Esophagus mucosa (tissue), 1 donor: Measurements from ENCODE around the gene ITPKB. TPM values are rescaled to one million over a fixed set of nuclear protein-coding genes. Genes with fewer than 3 reads are reported as not detected.
A peak's percentile ranks its signal among the peaks of the same experiment; 100 is the strongest.
"Not testable (repeated sequence)": the region's sequence is repeated elsewhere in the genome, so short reads cannot be mapped to it uniquely, and the experiment has no call there.

ENCODE experiments used
- ATAC-seq: fragments of 200-7000 bp; cut with Tn5 transposase; one replicate; pipeline ENCODE4 v1.9.1; 2020
- total RNA-seq: library from RNA; stranded (reverse); gene quantifications from one replicate; pipeline ENCODE4 v1.2.4, GENCODE V29; 2023
- donor health status: DM: yes; HTN: yes; CAD: no.

Gene ITPKB
- total RNA-seq, 1 donor from 2014 or later = 10.9 TPM

- no peak for ATAC-seq
Observed at GRCh38 chr1:226634611-226635246, 104.4 kb downstream of the ITPKB start.

GRCh38 chr1:226634166-226634588, 104.9 kb downstream of the ITPKB start:
- peak; percentile 74 for ATAC-seq

- ATAC-seq = no peak
Observed at GRCh38 chr1:226633541-226634165, 105.4 kb downstream of the ITPKB start.

DNA sequence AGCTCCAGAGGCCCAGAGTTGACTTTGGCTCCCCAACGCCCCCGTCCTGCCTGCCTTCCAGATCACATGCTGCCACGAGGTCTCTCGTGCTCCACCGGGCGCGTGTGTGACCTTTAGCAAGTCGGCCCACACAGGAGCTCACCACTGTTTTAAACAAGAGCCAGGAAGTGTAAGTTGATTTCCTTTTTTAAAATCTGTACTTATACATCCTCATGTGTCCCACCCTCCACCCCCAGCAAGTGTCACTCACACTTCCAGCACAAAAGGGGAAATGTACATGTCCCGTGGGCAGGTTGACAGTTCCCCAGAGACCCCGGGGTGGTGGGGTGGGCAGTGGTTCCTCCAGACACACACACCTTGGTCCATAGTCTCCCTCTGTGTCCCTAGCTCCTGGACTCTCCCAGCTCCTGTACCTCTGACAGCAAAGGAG, 106.1 kb downstream of the ITPKB start:
- ATAC-seq = peak; percentile 10

- ATAC-seq = no peak
Observed at GRCh38 chr1:226632169-226632879, 106.8 kb downstream of the ITPKB start.

GRCh38 chr1:226631229-226632000, 107.7 kb downstream of the ITPKB start:
- ATAC-seq = no peak

- no peak for ATAC-seq
Observed at GRCh38 chr1:226630592-226630991, 108.5 kb downstream of the ITPKB start.

- no peak for ATAC-seq
Observed at GRCh38 chr1:226629896-226630550, 109.1 kb downstream of the ITPKB start.

GRCh38 chr1:226629210-226629895, 109.7 kb downstream of the ITPKB start:
- no peak for ATAC-seq

GRCh38 chr1:226628612-226629155, 110.4 kb downstream of the ITPKB start:
- ATAC-seq = no peak

DNA sequence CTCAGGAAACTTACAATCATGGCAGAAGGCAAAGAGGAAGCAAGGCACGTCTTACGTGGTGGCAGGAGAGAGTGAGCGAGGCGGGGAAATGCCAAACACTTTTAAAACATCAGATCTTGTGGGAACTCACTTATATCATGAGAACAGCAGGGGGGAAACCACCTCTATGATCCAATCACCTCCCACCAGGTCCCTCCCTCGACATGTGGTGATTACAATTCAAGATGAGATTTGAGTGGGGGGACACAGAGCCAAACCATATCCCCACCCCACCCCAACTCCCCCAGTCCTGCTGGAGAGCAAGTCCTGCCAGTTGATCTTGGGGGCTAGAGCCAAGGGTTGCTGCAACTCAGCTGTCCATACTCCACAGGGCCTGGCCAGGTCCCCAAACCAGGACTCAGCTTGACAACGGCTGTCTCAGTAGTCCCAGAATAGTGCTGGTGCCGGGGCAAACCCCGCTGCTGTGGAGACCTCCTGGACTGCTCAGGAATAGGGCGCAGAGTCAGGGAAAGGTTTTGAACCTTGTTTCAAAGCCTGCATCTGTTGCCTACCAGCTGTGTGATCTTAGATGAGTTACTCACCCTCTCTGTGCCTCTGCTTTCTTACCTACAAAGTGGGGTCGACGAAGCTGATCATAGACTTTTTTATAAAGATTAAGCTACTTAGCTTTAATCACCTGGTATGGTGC, 111.0 kb downstream of the ITPKB start:
- ATAC-seq = no peak

DNA sequence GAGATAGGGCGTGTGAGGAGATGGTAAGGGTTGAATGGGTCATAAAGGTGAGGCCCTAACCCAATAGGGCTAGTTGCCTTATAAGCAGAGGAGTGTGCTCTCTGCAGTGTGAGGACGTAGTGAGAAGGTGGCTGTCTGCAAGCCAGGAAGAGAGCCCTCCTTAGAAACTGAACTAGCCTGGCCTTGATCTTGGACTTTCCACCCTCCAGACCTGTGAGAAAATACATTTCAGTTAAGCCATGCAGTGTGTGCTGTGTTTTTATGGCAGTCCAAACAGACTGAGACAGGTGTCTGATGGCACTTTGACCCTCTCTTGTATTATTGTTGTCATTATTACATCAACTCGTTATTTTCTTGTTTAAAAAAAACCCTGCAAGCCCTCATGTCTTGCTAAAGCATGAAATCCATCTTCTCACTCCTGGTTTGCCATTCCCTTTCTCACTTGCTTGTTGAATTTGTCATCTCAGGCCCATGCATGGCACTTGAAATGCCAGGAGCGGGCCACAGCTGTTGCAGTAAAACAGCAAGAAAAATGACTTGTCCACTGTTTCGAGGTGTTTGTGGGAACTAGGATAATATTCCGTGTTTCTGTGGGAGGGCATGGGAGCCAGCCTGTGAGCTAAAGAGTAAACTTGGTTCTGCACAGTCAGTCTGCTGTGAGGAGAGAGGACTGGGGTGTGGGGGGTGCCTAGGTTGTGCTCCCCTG, 111.9 kb downstream of the ITPKB start:
- no peak for ATAC-seq

GRCh38 chr1:226626577-226626956, 112.5 kb downstream of the ITPKB start:
- ATAC-seq = peak; percentile 92

- peak; percentile 21 for ATAC-seq
Observed at GRCh38 chr1:226625832-226626576, 113.1 kb downstream of the ITPKB start.

- no peak for ATAC-seq
Observed at GRCh38 chr1:226625326-226625725, 113.8 kb downstream of the ITPKB start.

- ATAC-seq = no peak
Observed at GRCh38 chr1:226624526-226624925, 114.6 kb downstream of the ITPKB start.

GRCh38 chr1:226622012-226622411, 117.1 kb downstream of the ITPKB start:
- ATAC-seq = no peak

DNA sequence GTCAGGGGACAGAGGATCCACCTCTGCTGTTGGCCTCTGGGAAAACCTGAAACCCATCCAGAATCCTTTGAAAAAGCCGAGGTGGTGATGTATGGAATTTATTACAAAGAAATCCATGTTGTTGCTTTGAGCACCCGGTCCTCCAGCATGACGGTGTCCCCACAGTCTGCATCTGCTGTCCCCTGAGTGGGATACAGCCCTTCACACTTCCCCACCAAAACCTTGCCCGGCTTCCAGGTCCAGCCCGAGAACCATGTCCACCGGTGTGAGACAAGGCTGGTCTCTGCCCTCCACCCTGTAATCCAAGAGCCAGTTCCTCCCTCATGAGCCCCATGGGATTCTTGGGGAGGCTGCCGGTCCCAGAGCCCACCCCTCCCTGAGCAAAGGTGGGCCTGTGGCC, 120.1 kb downstream of the ITPKB start:
- ATAC-seq = no peak

DNA sequence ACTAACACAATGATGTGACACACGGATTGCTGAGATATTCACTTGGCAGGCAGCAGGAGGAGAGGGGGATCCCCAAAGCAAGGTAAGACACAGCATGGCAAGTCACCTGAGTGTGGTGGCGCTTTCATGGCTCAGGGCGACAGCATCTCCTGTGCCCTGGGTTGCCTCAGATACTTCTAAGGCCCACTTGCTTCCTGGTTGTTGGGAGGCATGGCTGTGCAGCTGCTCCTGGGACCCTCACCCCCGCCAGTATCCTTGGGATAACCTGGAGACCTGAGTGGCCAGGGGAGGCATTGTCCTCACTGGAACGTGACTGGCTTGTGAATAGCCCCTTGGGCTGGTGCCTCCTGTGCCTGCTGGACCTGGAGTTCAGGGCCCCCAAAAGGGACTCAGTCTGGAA, 120.7 kb downstream of the ITPKB start:
- no peak for ATAC-seq

DNA sequence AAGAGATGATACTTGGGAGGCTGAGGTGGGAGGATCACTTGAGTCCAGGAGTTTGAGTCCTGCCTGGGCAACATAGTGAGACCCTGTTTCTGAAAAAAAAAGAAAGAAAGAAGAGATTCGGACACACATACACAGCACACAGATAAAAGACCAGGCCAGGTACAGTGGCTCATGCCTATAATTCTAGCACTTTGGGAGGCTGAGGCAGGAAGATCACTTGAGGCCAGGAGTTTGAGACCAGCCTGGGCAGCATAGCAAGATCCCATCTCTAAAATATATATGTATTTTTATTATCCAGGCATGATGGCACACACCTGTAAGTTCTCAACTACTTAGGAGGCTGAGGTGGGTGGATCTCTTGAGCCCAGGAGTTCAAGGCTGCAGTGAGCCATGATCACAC, 121.4 kb downstream of the ITPKB start:
- ATAC-seq = not testable (repeated sequence)
